RPMI7951 (cell line): ENCODE data around the gene PHF21A. TPM values are rescaled to one million over a fixed set of nuclear protein-coding genes. Genes with fewer than 3 reads are reported as not detected.
"Not testable (repeated sequence)": the region's sequence is repeated elsewhere in the genome, so short reads cannot be mapped to it uniquely, and the experiment has no call there.

Experiments used
- DNase-seq: peaks from one replicate; pipeline ENCODE4 v3.0.0-alpha.2; 2012; ENCODE audit warnings: low read depth
- total RNA-seq: library from RNA; depleted of rRNA; stranded (reverse); fragments of >200 nt; shearing (Covaris generic); gene quantifications from 2 replicates; pipeline ENCODE4 v1.2.3, GENCODE V29; 2014

PHF21A gene
- total RNA-seq, 1 experiment from 2014 or later, result 10.5 TPM

DNA sequence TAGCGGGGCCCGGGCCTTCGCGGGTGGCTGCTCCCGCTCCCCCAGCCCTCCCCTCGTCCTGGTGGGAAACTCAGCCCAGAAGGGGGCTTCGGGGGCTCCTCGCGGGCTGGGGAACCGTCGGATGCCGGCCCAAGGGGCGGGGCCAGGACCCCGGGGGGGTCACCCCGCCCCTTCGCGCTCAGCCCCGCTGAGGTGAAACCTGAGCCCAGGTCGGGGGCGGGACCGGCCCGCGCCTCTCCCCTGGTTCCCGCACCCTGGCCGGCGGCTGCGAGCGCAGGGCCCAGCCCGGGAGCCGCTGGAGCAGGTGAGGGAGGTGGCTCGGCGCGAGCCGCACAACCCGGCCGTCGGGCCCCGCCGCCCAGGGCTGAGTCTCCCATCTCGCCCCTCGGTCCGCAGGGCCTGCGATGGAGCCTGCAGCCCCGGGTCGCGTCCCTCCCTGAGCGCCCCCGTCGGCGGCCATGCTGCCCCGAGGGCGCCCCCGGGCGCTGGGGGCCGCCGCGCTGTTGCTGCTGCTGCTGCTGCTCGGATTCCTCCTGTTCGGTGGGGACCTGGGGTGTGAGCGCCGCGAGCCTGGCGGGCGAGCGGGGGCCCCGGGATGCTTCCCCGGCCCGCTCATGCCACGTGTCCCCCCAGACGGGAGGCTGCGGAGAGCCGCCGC lies 198.7 kb downstream of the PHF21A start, which contains the start of gene LARGE2:
LARGE2 (plus strand) TSS at position 232 of the 658 bp plus-strand sequence; CDS start at position 459, 227 bp downstream.
- no peak for DNase-seq

DNA sequence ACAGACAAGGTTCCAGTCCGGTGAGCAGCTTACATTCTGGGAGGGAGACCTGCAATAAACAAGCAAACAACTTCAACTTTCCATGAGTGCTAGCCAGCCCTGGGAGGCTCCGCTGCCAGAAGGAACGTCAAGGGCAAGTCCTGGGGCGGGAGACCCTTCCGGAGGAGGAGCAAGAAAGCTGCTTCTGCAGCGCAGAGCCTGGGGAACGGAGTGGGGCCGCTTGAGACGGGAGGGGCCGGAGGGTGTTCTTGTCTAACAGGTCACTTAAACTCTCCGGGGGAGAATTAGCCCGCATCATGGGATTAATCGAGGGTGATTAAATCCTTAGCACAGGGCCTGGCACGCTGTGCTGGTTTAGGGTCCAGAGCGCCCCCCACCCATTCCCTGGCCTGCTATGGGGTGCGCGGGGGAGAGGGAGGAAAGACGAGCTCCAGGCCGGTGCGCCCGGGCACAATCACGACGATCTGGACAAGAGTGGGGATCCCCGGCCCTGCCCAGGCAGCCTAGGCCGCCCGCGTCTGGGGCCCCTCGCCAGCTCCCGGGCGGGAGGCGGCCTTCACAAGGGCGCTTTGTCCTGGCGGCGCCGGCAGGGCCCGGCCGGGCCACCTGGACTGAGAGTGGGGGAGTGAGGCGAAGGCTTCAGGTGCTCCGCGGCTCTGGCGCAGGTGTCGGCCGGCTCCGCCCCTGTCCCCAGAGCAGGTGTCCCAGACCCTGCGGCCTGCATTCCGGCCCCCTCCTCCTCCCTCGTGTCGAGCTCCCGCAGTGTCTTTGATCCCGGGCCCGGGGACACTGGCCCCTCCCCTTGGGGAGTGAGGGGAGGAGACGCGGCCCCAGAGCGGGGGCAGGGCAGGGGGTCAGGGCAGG lies 199.5 kb downstream of the PHF21A start:
- no peak for DNase-seq

DNA sequence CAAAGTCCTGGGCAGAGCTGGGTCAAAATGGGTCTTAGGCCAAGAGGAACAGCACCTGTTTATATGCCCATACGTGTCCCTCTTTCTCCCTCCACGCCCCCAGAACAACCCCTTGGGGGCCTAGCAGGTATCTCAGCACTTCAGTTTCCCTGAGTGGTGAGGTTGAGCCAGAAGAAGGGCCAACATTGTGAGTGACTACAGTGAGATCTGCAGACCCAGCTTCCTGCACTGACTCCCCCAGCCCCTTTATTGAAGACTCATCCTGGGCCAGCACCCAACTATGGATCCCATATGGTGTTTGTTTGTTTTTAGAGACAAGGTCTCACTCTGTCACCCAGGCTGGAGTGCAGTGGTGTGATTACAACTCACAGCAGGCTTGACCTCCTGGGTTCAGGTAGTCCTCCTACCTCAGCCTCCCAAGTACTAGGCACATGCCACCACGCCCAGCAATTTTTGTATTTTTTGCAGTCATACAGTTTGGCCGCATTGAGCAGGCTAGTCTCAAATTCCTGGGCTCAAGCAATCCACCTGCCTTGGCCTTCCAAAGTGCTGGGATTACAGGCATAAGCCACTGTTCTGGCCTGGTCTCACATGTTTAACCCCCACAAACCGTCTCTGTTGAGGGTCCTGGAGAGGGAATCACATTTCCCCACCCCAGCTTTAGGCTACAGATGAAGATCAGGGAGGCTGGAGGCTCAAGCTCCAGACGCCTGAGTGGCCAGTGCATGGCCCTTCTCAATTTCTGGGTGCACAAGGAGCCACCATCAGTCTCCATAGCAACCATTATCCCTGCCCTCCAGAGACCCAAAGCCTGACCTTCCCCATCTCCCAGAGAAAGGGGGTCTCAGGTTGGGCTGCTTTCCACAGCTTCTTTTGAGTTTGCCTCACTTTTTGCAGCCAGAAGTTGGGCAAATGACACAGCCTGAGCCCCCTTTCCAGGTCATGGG lies 200.4 kb downstream of the PHF21A start:
- no peak for DNase-seq

DNA sequence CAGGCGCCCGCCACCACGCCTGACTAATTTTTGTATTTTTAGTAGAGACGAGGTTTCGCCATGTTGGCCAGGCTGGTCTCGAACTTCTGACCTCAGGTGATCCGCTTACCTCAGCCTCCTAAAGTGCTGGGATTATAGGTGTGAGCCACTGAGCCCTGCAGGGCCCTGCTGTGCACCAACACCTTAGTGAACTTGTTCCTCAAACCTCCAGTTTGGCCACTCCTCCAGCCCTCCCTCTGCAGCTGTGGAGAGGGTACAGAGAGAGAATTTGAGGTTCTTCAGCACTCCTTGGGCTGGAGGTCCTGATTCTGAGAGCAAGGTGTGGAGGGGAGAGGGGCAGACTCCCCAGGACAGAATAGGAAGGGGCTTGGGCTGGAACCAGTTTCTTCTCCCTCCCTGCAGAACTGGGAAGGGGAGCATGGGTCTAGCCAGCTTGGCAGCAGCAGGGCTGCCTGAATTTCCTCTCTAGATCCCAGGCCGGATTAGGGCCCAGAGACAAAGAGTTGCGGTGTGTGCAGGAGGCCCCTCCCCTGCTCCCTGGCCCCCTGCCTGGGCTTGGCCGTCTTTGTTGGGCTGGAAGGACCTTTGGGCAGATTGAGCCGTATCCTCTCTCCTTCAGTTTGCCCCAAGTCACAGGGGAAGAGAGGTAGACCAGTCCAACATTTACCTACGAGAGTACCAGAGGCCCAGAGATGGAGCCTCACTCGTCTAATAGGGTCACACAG lies 201.3 kb downstream of the PHF21A start:
- DNase-seq, result no peak

DNA sequence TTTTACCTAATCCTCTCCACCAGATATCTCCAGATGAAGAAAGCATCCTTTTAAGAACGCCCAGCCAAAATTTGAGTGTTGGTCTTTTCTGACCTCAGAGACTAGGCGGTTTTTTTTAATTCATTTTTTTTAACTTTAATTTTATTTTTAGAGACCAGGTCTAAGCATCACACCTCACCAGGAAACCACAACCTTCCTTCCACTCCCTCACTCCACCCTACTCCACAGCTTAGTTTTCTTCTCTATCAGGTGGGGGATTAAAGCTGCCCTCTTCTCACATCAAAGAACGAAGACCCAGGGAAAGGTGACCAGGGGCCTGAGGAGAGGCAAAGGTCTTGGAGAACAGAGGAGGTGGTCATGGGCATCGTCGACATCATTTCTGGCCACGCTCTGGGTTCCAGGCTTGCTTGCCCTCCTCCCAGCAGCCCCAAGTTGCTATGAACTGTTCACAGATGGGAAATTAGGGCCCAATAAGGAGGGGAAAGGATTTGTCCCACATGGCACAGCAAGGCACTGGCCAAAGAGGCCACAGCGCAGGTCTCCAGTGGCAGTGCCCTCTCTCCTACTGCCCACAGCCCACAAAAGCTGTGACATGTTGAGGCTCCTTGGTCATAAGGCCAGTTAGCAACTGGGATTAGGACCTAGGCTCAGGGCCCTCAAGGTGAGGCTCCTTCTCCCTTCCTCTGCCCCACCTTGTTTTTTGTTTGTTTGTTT lies 202.1 kb downstream of the PHF21A start:
- DNase-seq, result no peak

DNA sequence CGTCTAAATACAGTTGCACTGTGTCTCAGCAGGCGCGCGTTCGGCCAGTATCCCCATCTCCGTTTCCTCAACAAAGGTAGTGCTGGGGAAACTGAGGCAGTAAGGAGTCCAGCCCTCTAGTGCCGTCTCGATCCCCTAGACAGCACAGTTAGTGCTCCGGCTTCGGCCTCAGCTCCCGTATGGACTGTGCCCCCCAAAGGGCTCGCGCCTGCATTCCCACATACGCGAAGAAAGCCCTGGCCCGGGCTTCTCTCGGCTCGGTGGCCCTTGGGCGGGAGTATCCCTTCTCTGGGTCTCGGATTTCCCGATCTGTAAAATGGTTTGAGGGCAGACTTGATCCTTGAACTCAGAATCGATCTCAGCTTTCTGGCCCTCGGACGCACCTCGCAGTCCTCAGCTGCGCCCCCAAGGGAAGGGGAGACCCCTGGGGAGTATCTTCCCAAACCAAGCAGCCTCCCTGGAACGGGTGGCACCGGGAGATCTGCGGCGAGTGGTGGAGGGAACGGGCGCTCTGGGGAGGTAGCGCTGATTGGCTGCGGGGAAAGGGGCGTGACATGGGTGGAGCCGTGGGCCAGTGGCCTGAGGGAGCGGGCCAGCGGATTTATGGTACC lies 202.8 kb downstream of the PHF21A start:
- peak; percentile 70 for DNase-seq

DNA sequence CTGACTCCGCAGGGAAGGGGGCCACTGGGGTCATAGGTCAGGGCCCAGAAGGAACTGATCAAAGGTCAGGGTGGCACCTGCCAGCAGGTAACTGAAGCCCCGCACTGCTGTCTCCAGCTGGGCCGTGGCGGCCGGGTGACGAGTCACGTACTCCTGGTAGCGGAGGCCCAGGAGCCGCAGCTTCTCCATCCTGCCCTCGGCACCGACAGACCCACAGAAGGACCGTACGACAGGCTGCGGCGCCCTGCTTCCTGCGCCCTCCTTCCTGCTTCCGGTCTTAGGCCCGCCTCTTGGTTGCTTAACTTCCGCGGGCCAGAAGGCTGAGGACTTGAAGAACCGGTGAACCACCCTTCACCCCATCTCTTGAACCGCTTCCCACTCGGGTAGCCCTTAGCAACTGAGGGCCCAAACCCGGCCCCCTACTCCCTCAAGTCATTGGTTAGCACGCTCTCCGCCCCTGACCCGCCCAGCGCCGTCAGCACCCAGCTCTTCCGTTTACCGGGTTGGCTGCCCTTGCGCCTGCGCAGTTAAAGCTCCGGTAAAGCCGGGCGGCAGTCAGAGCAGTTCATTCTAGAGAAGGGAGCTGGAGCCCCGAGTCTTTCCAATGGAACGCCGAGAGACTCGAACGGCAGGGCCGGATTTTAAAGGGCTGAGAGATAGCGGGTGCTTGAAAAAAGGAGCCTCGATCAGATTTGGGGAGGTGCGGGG lies 203.5 kb downstream of the PHF21A start, which contains the start of gene PEX16:
PEX16 (minus strand) TSS at position 255 of the 708 bp plus-strand sequence; CDS start at position 189, 66 bp downstream.
- DNase-seq, result peak; percentile 97

DNA sequence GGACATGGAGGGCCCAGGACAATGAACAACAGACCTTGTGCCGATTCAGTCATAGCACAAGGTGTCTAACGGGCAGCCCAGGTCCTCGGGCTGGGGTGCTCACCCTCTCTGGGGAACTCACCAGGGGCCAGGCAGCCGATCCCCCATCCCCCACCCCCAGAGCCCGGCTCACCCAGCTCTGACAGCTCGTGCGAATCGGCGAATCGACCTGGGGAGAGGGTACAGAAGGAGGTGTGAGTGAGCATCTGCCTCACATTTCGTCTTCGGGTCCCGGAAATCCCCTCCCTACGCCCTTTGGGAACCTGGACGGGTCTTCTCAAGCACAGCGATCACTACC lies 204.0 kb downstream of the PHF21A start:
- DNase-seq, result no peak

DNA sequence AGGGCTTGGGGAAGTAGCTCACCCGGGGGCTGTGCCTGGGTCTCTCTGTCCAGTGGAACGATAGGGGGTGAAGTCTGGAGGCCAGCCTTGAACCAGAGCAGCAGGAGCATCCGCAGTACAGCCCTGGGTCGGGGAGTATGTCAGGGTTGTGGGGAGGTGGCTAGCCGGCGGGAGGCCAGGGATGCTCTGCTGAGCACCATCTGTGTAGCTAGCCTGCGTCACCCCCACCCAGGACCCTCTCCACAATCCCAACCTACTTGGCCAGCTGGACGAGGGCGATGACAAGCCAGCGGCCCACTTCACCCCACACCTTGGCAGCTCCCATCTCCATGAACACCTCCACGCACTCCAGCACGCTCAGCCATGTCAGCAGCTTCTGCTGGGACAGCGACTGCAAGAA lies 205.8 kb downstream of the PHF21A start:
- no peak for DNase-seq

DNA sequence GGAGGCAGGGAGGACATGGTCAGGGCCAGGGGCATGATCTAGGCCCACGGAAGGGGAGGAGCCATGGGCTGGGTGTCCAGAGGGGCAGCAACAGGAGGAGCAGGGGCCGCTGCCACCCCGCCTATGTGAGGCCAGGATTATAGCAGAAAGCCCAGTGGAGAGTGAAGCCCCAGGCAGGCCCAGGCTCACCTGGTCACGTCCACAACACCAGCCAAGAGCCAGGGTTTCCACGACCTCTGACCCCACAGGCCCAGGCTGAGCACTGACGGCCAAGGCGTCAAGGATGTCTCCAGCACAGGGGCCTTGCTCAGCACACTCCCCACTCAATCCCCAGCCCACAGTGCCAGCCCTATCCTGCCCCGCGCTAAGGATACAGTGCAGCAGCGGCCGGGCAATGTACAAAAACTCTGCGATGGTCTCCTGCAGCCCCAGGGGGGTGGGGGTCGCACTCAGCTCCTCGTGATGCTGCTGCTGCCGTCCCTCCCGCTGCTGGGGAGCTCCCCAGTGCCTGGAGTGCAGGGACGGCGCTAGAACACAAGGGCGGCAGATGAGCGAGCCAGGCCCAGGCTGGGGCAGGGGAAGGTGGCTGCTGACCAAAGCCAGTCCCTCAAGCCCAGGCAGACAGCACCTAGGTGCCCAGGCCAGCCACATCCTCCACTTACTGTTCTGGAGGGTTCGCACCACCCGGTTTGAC lies 207.2 kb downstream of the PHF21A start:
- DNase-seq, result no peak

DNA sequence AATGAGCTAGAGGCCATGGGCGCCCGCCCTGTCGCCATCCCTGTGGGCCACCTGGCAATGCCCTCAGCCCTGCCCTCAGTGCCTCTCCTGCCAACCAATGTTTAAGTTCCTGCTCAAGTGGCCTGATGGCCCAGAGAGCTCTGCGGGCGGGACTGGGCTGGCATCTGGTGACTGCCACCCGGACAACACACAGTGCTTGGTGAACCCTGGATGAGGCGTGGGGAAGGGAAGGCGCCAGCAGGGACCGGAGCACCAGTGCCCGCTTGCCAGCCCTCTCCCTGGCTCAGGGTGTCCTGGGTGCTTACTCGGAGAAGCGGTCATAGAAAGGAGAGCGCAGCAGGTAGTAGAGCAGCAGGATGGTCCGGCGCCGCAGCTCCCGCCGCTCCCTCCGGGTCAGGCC lies 207.7 kb downstream of the PHF21A start:
- DNase-seq, result no peak

DNA sequence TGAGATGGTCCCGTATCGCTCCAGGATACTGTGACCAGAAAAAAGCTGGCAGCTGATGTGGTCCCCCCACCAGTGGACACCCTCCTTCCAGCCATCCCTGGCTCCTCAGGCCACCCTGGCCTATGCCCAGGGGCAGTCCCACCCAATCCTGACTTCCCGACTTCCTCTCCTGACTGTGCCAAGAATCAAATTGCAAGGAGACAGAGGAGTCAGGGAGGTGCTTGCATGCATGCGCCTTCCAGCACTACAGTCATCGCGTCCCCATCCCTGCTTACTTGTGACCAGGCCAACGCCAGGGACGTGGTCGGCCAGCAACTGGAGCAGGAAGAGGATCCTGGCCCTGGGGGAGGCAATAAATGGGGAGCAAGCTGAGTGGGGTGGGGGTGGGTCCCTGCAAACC lies 210.6 kb downstream of the PHF21A start:
- DNase-seq, result no peak

DNA sequence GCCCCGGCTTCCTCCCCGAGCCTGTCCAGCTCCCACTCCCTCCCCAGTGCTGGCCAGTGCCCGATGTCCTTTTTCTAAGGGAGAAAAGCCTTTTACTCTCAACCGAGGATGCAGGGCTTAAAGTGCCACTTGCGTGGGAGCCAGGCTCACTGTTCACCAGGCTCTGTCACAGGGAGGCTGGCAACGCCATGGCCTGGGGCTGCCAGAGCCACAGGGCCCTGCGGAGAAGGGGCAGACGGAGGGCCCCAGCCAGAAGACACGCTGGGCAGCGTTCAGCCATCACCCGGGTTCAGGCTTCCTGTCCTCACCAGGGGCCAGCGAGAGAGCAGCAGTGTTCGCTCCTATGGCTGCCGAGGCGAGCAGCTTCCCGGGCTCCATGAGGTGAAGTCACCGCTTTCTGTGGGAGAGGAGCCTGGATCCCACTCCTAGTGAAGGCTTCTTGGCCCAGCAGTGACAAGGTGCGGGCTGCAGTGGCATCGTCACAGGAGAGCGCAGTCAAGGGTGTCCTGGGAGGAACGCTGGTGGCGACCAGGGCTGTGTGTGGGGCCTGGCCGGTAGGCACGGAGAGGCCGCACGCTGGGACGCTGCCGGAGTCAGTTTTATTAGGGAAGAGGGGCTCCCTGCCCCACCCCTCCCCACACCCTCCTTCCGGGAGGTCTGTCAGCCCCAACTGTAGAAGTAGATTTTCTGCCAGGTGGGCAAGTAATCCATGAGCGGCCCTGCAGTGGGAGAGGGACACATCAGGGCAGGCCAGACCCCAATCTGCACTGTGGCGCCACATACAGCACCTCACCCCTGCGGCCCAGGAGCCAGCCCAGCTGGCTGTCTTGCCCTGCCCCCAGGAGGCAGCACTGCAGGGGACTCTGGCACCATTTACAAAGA lies 211.4 kb downstream of the PHF21A start:
- no peak for DNase-seq

DNA sequence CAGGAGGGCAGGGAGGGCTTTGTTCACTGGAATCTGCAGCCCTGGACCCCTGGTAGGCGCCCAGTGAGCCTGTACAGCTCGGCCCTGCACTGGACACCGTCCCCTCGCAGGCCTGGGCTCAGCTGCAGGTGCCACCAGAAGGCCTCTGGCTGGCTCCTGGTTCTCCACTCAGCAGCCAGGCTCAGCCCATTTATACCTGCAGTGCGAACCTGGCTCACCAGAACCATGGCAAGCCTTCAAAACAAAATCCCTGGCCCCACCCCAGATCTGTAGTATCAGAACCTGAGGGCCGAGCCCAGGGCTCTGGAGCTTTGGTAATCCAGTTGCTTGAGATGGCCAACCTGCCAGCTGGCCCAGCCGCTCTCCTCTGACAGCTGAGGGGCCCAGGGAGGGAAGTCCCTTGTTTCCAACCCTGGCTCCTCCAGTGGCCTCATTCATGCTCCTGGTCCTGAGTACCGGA lies 213.3 kb downstream of the PHF21A start:
- no peak for DNase-seq

DNA sequence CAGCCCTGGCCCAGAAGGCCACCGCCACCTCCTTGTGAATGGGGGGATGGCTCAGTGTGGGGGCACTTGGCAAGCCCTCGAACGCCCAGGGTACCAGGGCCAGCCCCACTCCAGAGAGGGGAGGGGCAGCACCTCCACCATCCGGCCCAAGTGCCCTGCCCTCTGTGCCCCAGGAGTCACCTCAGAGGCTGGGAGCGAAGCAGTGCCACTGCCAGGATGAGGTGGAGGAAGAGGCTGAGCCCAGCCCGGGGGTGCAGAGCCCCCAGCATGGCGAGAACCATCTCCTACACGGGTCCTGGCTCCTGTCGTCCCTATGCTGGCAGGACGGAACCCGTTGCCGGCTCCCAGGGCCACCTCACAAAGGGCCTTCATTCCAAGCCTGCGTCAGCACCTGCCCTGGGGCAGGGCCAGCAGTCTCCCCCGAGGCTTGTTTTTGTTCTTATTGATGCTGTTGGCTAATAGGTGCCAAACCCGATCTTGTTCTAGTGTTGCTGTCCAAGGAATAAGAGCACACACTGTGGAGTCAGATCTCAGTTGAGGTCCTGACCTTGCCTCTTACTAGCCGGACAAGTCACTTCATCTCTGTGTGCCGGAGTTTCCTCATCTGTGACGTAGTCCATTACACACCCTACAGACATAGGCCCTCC lies 214.2 kb downstream of the PHF21A start, which contains the start of gene FREY1:
FREY1 (minus strand) TSS at position 307 of the 647 bp plus-strand sequence; CDS start at position 281, 26 bp downstream.
- DNase-seq, result no peak

DNA sequence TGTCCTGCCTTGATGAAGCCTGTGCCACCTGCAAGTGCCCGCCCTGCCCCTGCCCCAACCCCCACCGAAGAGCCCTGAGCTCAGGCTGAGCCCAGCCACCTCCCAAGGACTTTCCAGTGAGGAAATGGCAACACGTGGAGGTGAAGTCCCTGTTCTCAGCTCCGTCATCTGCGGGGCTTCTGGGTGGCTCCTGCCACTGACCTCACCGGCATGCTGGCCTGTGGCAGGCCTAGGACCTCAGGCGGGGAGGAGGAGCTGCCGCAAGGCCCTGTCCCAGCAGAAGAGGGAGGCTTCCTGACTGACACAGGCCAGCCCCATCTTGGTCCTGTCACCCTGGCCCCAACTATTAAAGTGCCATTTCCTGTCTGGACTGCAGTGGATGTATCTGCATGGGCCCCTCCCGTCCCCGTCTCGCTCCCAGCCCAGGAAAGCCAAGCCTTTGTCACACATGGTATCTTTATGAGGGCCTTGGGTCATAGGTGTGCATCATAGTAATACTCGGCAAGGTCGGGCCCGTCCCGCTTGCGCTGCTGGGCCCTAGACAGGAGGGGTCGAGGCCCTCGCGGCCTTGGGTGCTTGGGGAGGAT lies 215.1 kb downstream of the PHF21A start:
- DNase-seq, result no peak

DNA sequence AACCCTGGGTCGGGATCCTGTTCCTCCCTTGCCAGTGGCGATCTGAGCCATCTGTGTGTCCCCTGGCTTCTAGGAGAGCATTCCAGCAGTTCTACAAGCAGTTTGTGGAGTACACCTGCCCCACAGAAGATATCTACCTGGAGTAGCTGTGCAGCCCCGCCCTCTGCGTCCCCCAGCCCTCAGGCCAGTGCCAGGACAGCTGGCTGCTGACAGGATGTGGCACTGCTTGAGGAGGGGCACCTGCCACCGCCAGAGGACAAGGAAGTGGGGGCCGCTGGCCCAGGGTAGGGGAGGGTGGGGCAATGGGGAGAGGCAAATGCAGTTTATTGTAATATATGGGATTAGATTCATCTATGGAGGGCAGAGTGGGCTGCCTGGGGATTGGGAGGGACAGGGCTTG lies 215.7 kb downstream of the PHF21A start:
- not testable (repeated sequence) for DNase-seq
